Common myeloid progenitor, CD34-positive (primary cell): ENCODE results near the gene CCDC192.

Experiments
- CTCF ChIA-PET: fragments of 350-600 bp; sonication (Branson Sonifier 250); formaldehyde crosslinking; loops from one replicate; lab custom pipeline; 2021; ENCODE audit warnings: antibody characterized with exemption; lab: Charles Lee
- POLR2A ChIA-PET: fragments of 350-600 bp; sonication (Branson Sonifier 250); formaldehyde crosslinking; loops from one replicate; lab custom pipeline; 2021; ENCODE audit warnings: antibody characterized with exemption; lab: Charles Lee
- DNase-seq, 3 donors: peaks; one replicate each; pipeline versions ENCODE4 v3.0.0 to v3.0.0-alpha.2; 2013
- H3K27ac ChIP-seq, 2 experiments: 1 replicate in 1 of 2; 2 replicates in 1 of 2; pipeline ENCODE4 v1.7.0; 2013; ENCODE audit warnings: inconsistent platforms in 2 of 2, low read length in 2 of 2, mild to moderate bottlenecking in 2 of 2, low read depth in 1 of 2, moderate library complexity in 1 of 2; ENCODE audit not compliant: severe bottlenecking in 2 of 2, insufficient read depth in 1 of 2, poor library complexity in 1 of 2
- H3K27me3 ChIP-seq, 5 experiments: replicated peaks in 2 of 5; 1 replicate in 3 of 5; 2 replicates in 2 of 5; pipeline versions ENCODE4 v1.6.1 to v1.7.0; 2013; ENCODE audit warnings: low read length in 4 of 5, mild to moderate bottlenecking in 2 of 5, moderate library complexity in 2 of 5, inconsistent platforms in 1 of 5; ENCODE audit not compliant: insufficient read depth in 5 of 5, control insufficient read depth in 4 of 5
- H3K36me3 ChIP-seq, 4 experiments: 1 replicate in 2 of 4; 2 replicates in 2 of 4; pipeline versions ENCODE4 v1.6.1 to v1.7.0; 2013; ENCODE audit warnings: low read length in 3 of 4, control low read depth in 1 of 4, mild to moderate bottlenecking in 1 of 4; ENCODE audit not compliant: control insufficient read depth in 4 of 4, insufficient read depth in 4 of 4
- H3K4me1 ChIP-seq, 4 experiments: 1 replicate in 3 of 4; 2 replicates in 1 of 4; pipeline versions ENCODE4 v1.6.1 to v1.7.1; 2013; ENCODE audit warnings: low read length in 3 of 4, mild to moderate bottlenecking in 3 of 4, control low read depth in 1 of 4, inconsistent platforms in 1 of 4, moderate library complexity in 1 of 4; ENCODE audit not compliant: control insufficient read depth in 4 of 4, insufficient read depth in 4 of 4; ENCODE audit errors: control extremely low read depth in 1 of 4
- H3K4me3 ChIP-seq, 7 experiments: 1 replicate in 4 of 7; 2 replicates in 3 of 7; pipeline versions ENCODE4 v1.5.1 to v1.7.0; 2013; ENCODE audit warnings: mild to moderate bottlenecking in 7 of 7, low read length in 6 of 7, moderate library complexity in 6 of 7, inconsistent platforms in 2 of 7, low read depth in 2 of 7, control low read depth in 1 of 7; ENCODE audit not compliant: insufficient read depth in 4 of 7, control insufficient read depth in 1 of 7; ENCODE audit errors: extremely low read depth in 1 of 7
- H3K9me3 ChIP-seq, 5 experiments: 1 replicate in 4 of 5; 2 replicates in 1 of 5; pipeline versions ENCODE4 v1.6.1 to v1.7.1; 2013; ENCODE audit warnings: low read length in 4 of 5, mild to moderate bottlenecking in 2 of 5, inconsistent platforms in 1 of 5, low read depth in 1 of 5, moderate library complexity in 1 of 5; ENCODE audit not compliant: control insufficient read depth in 4 of 5, insufficient read depth in 2 of 5; ENCODE audit errors: control extremely low read depth in 1 of 5
- WGBS: methylation state at CpG from one replicate; pipeline ENCODE4 v1.1.5; 2013; ENCODE audit not compliant: insufficient coverage; 5-methylcytosine and 5-hydroxymethylcytosine counted together

CCDC192 gene

DNA sequence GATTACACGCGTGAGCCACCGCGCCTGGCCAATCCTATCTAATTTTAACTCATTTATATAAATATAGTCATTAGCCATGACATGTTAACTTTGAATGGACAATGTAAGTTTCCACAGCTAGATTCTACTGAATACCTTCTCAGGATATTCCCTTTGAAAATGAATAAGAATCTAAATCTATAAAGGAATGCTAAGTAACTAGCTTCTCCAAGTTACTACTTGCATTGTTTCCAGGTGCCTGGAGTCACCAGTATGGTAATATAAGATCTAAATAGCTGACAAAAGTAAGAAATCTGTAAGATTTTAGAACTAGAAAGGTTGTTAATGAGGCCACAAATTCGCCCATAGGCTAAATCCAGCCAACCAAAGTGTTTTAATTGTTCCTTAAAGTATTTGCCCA is 191.3 kb downstream of the CCDC192 start:
- H3K36me3 ChIP-seq: no peaks in the 10 kb centered on the region
- ChIA-PET CTCF (interaction anchor here (1.2 to 2.5 kb wide), 4 partner anchors 13 to 137 kb away, joined by 3 to 6 read pairs (median 4); no protein-coding TSS in a partner anchor), POLR2A (no interaction called here)
- H3K27ac ChIP-seq: no peak overlapping the region
- H3K9me3 ChIP-seq: no peaks in the 10 kb centered on the region
- no peak overlapping the region for H3K4me3 ChIP-seq
- no peaks in the 10 kb centered on the region for H3K4me1 ChIP-seq
- DNase-seq: no peak
- WGBS: no CpG with 5 or more reads among the region's 5 CpGs
- H3K27me3 ChIP-seq: no peaks in the 10 kb centered on the region

GRCh38 chr5:127898551-127899213 is 195.5 kb downstream of the CCDC192 start:
- Histone ChIP-seq H3K27me3 (no peaks in the 10 kb centered on the region), H3K4me1 (no peaks in the 10 kb centered on the region), H3K9me3 (no peaks in the 10 kb centered on the region), H3K4me3 (no peak overlapping the region), H3K36me3 (no peaks in the 10 kb centered on the region), H3K27ac (no peak overlapping the region)
- ChIA-PET POLR2A (no interaction called here), CTCF (interaction anchor here (1.7 kb wide), 1 partner anchor 32 kb away, joined by 4 read pairs; no protein-coding TSS in a partner anchor)
- 92% methylated on average over 2 of the region's 4 CpGs for WGBS
- no peak for DNase-seq

GRCh38 chr5:127899214-127899610 is 196.0 kb downstream of the CCDC192 start:
- WGBS: no CpG with 5 or more reads among the region's 2 CpGs
- POLR2A ChIA-PET: no interaction called here
- DNase-seq: no peak
- Histone ChIP-seq H3K27me3 (no peaks in the 10 kb centered on the region), H3K36me3 (no peaks in the 10 kb centered on the region), H3K4me3 (no peak overlapping the region), H3K4me1 (no peaks in the 10 kb centered on the region), H3K27ac (no peak overlapping the region), H3K9me3 (no peaks in the 10 kb centered on the region)
- CTCF ChIA-PET: interaction anchor here (0.6 to 1.7 kb wide), 3 partner anchors 13 to 1023 kb away, joined by 3 to 4 read pairs (median 4); no protein-coding TSS in a partner anchor

- ChIA-PET POLR2A (no interaction called here), CTCF (interaction anchor here (1.2 to 1.3 kb wide), 3 partner anchors 9 to 36 kb away, joined by 3 to 6 read pairs (median 4); no protein-coding TSS in a partner anchor)
- WGBS: 100% methylated on average over 1 of the region's 2 CpGs
- Histone ChIP-seq H3K36me3 (no peaks in the 10 kb centered on the region), H3K4me1 (peaks cover 0 to 3% (median 0%) of the 10 kb centered on the region in 4 experiments), H3K4me3 (no peak overlapping the region), H3K27ac (no peak overlapping the region), H3K9me3 (no peaks in the 10 kb centered on the region), H3K27me3 (no peaks in the 10 kb centered on the region)
- no peak for DNase-seq
Observed at GRCh38 chr5:127906562-127907204, 203.5 kb downstream of the CCDC192 start.

- Histone ChIP-seq H3K36me3 (no peaks in the 10 kb centered on the region), H3K9me3 (no peaks in the 10 kb centered on the region), H3K4me3 (no peak overlapping the region), H3K27me3 (no peaks in the 10 kb centered on the region), H3K4me1 (peaks cover 0 to 3% (median 0%) of the 10 kb centered on the region in 4 experiments), H3K27ac (no peak overlapping the region)
- no CpG with 5 or more reads among the region's 2 CpGs for WGBS
- CTCF ChIA-PET: interaction anchor here (1.2 to 1.3 kb wide), 2 partner anchors 30 to 38 kb away, joined by 3 to 6 read pairs; no protein-coding TSS in a partner anchor
- POLR2A ChIA-PET: no interaction called here
- DNase-seq: no peak
Observed at GRCh38 chr5:127907907-127908306, 204.7 kb downstream of the CCDC192 start.

DNA sequence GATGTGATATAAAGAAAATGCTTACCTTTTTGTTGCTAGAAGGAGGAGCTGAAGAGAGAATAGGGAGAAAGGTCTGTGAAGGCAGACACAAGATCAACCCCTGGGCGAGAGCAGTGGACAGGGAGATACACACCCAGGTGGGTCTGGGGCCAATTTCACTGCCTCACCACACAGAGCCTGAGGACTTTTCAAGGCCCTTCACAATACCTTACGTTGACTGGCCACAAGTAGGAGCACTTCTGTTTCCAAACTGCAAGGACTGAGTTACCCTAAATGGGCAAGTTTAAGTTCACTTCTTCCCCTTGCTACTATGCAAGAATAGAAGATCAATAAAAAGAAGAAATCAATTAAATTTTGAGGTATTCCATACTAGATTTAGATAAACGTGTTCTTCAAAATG is 205.9 kb downstream of the CCDC192 start:
- POLR2A ChIA-PET: no interaction called here
- no peak overlapping the region for H3K27ac ChIP-seq
- WGBS: 43% methylated on average over 1 of the region's 3 CpGs
- no peak overlapping the region for H3K4me3 ChIP-seq
- CTCF ChIA-PET: interaction anchor here (0.8 to 1.5 kb wide), 8 partner anchors 14 to 290 kb away, joined by 3 to 6 read pairs (median 3); no protein-coding TSS in a partner anchor
- no peaks in the 10 kb centered on the region for H3K9me3 ChIP-seq
- DNase-seq: peak; percentile 57 to 79 (median 77)
- no peaks in the 10 kb centered on the region for H3K27me3 ChIP-seq
- H3K4me1 ChIP-seq: peaks cover 0 to 3% (median 0%) of the 10 kb centered on the region in 4 experiments
- H3K36me3 ChIP-seq: no peaks in the 10 kb centered on the region

GRCh38 chr5:127909821-127910220 is 206.6 kb downstream of the CCDC192 start:
- Histone ChIP-seq H3K4me3 (no peak overlapping the region), H3K27ac (no peak overlapping the region), H3K9me3 (no peaks in the 10 kb centered on the region), H3K27me3 (no peaks in the 10 kb centered on the region), H3K4me1 (peaks cover 0 to 3% (median 0%) of the 10 kb centered on the region in 4 experiments), H3K36me3 (no peaks in the 10 kb centered on the region)
- no peak for DNase-seq
- POLR2A ChIA-PET: no interaction called here
- 55% methylated on average over 1 of the region's 1 CpG for WGBS
- CTCF ChIA-PET: interaction anchor here (0.6 to 1.6 kb wide), 11 partner anchors 15 to 347 kb away, joined by 3 to 5 read pairs (median 3); no protein-coding TSS in a partner anchor
